ENCODE results near the gene EXPH5. TPM values are rescaled to one million over a fixed set of nuclear protein-coding genes. Genes with fewer than 3 reads are reported as not detected.

The EXPH5 gene
- total RNA-seq, 1 donor, result 0.72 TPM

GRCh38 chr11:108467091-108467823 is 126.3 kb downstream of the EXPH5 start, which contains the start of gene C11orf65:
Gene C11orf65 (minus strand): TSS chr11:108467529. CDS start chr11:108461559, 5,970 bp downstream.
- DNase-seq (ENCODE audit: low read depth), result peak; percentile 96
- peak within 1 kb of the TSS; percentile 75 for H3K4me3 ChIP-seq (ENCODE audit: low read depth, low read length)
- TF ChIP-seq, protein P1, sequence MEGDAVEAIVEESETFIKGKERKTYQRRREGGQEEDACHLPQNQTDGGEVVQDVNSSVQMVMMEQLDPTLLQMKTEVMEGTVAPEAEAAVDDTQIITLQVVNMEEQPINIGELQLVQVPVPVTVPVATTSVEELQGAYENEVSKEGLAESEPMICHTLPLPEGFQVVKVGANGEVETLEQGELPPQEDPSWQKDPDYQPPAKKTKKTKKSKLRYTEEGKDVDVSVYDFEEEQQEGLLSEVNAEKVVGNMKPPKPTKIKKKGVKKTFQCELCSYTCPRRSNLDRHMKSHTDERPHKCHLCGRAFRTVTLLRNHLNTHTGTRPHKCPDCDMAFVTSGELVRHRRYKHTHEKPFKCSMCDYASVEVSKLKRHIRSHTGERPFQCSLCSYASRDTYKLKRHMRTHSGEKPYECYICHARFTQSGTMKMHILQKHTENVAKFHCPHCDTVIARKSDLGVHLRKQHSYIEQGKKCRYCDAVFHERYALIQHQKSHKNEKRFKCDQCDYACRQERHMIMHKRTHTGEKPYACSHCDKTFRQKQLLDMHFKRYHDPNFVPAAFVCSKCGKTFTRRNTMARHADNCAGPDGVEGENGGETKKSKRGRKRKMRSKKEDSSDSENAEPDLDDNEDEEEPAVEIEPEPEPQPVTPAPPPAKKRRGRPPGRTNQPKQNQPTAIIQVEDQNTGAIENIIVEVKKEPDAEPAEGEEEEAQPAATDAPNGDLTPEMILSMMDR (IDR thresholded peaks at IDR 0.05; ENCODE audit: insufficient read depth, low read length), result no peak

GRCh38 chr11:108466405-108466804 is 127.2 kb downstream of the EXPH5 start:
- H3K4me3 ChIP-seq (ENCODE audit: low read depth, low read length), result peak overlapping the region; percentile 75
- TF ChIP-seq, protein P1 (IDR thresholded peaks at IDR 0.05; ENCODE audit: insufficient read depth, low read length), result no peak
- DNase-seq (ENCODE audit: low read depth), result no peak

Other genes with a start within 250 kb of the EXPH5 start
- 0.99 and 1.6 TPM in 2 replicates for gene C11orf65, start 126.2 kb downstream of the EXPH5 start, total RNA-seq (ENCODE audit: low replicate concordance)
- gene POGLUT3, start 95.4 kb downstream of the EXPH5 start, total RNA-seq (ENCODE audit: low replicate concordance), result 20.3 and 68.1 TPM in 2 replicates
- gene DDX10, start 71.3 kb upstream of the EXPH5 start, total RNA-seq (ENCODE audit: low replicate concordance), result 15.7 and 26.3 TPM in 2 replicates